DMS53 treated with DMSO at 0.1 percent for 48 hours (cell line): ENCODE results near the gene NUDT1.

Experiments
- DNase-seq: peaks from one replicate; lab custom pipeline; 2025; ENCODE audit not compliant: unreplicated experiment; lab: John Stamatoyannopoulos, UW

NUDT1 gene

DNA sequence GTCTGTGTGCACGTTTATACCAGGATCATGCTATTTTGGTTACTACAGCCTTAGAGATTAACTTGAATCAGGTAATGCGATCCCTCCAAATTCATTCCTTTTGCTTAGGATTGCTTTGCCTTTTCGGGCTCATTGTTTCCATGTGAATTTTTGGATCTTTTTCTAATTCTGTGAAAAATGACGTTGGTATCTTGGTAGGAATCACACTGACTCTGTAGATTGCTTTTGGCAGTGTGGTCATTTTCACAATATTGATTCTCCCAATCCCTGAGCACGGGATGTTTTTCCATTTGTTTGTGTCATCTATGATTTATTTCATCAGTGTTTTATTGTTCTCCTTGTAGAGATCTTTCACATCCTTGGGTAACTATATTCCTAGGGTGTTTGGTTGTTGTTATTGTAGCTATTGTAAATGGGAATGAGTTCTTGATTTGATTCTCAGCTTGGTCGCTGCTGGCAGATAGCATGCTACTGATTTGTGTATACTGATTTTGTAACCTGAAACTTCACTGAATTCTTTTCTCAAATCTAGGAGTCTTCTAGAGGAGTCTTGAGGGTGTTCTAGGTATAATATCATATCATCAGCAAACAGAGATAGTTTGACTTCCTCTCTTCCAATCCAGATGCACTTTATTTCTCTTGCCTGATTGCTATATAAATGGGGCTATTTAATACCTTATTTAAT lies 54.1 kb downstream of the NUDT1 start:
- no peak for DNase-seq

DNA sequence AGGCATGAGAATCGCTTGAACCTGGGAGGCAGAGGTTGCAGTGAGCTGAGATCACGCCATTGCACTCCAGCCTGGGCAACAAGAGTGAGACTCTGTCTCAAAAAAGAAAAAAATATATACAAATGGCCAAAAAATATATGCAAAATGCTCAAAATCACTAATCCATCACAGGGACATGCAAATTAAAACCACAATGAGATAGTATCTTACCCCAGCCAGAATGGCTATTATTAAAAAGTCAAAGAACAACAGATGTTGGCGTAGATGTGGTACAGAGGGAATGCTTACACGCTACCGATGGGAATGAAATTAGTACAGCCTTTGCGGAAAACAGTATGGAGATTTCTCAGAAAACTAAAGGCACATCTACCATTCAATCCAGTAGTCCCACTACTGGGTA lies 54.8 kb downstream of the NUDT1 start:
- DNase-seq, result no peak

DNA sequence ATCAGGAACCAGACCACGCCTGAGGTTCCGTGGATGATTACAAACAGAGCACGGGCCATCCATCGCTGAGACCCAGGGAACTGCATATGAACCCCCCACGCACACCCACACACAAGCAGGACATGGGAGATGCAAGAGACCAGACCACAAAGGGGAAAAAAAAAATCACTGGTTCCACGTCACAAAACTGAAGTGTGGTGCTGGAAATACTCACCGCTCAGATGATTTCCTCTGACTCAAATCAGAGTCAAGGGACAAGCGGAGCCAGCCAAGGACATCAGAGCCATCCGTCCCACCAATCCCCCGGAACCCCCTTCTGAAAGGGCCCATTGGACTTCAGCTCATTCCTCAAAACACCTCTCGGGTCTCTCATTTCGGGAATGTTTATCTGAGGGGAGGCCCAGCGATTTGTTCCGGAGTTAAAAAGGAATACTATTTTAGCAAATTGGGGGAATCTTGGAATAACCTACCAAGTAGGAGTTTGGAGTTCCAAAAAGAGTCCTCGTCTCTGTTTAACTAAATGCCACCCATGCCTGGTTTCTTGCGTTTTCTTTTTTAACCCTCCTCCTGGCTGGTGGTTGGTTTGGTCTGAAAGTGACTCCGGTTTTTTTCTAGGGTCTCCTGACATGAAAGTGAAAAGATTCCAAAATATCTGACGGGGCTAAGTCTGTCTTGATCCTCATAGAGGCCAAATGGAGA lies 57.3 kb downstream of the NUDT1 start:
- no peak for DNase-seq

DNA sequence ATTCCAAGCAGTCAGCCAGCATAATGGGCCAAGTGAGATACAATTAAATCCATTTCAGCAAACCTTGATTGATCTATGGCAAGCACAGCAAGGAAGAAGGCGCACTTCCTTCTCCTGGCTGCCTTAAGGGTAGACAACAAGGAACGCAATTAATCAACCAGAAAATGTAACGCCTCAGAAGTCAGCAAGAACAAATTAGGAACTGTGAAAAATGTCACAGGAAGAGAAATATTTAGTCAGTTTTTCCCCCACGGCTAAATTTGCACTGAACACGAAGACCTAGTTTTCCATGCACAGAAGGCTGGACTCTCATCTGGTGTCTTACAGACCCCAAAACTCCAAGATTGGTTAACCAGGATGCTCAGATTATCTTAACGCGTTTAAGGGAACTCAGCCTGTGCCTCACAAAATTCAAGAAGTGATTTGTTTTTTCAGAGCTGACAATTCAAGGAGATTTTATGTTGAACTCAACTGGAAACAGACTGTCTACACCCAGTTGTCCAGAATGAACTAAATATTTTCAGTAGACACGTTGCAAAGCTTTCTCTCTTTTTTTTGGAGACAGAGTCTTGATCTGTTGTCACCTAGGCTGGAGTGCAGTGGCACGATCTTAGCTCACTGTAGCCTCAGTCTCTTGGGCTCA lies 58.0 kb downstream of the NUDT1 start:
- no peak for DNase-seq
